ENCODE results near the gene DNMBP.

- TF ChIP-seq POLR2A (IDR thresholded peaks at IDR 0.05; ENCODE audit: low read length) (no peak), SMC3 (IDR thresholded peaks at IDR 0.05) (no peak), MAZ (IDR thresholded peaks at IDR 0.05; ENCODE audit: borderline replicate concordance, low read depth, low read length) (no peak), REST (IDR thresholded peaks at IDR 0.05) (no peak), CTCF (IDR thresholded peaks at IDR 0.05) (no peak), MAX (IDR thresholded peaks at IDR 0.05) (no peak), HES2 (IDR thresholded peaks at IDR 0.05) (no peak), PHF8 (IDR thresholded peaks at IDR 0.05; ENCODE audit: borderline replicate concordance, low read depth) (no peak)
These were observed 15.8 kb downstream of the DNMBP start for GRCh38 chr10:99993701-99994689.
